RWPE1 (cell line): Measurements from ENCODE around the gene OR5B21.

Source experiments
- CTCF ChIA-PET: fragments of 350-600 bp; sonication (Branson Sonifier 250); formaldehyde crosslinking; extraction: SDS; loops from one replicate; lab custom pipeline; 2021; lab: Yijun Ruan, JAX
- POLR2A ChIA-PET: fragments of 400-600 bp; formaldehyde crosslinking; extraction: SDS; loops from one replicate; lab custom pipeline; 2020; ENCODE audit warnings: antibody characterized with exemption; ENCODE audit not compliant: low non-redundant PET; lab: Yijun Ruan, JAX
- DNase-seq: peaks from one replicate; pipeline ENCODE4 v3.0.0; 2012; ENCODE audit warnings: low spot score
- H3K27ac ChIP-seq: fragments of 450-650 bp; 2 replicates; pipeline ENCODE4 v1.5.1; 2017
- TF ChIP-seq, protein P1 (sequence below): fragments of 450-650 bp; conservative IDR thresholded peaks from 2 replicates; pipeline ENCODE4 v1.5.1; 2017; ENCODE audit warnings: low read depth, mild to moderate bottlenecking

OR5B21 gene

DNA sequence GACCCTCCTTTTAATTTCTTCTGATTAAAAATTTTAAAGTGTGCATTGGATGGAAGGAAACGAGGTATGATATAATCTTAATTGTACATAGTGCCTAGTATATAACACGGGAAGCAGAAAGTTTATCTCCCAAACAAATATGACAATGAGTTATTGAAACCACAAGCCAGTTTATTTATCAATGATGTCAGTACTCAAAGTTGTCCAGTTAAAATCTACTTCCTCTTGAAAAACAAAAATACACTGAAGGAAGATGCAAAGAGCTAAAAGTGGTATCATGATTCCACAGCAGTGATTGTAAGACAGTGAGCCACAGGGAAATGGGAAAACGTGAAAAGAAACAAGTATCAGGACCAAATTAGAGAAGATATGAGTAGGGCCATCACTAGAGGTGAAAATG, 18.8 kb upstream of the OR5B21 start:
- DNase-seq = no peak
- TF ChIP-seq, protein P1, sequence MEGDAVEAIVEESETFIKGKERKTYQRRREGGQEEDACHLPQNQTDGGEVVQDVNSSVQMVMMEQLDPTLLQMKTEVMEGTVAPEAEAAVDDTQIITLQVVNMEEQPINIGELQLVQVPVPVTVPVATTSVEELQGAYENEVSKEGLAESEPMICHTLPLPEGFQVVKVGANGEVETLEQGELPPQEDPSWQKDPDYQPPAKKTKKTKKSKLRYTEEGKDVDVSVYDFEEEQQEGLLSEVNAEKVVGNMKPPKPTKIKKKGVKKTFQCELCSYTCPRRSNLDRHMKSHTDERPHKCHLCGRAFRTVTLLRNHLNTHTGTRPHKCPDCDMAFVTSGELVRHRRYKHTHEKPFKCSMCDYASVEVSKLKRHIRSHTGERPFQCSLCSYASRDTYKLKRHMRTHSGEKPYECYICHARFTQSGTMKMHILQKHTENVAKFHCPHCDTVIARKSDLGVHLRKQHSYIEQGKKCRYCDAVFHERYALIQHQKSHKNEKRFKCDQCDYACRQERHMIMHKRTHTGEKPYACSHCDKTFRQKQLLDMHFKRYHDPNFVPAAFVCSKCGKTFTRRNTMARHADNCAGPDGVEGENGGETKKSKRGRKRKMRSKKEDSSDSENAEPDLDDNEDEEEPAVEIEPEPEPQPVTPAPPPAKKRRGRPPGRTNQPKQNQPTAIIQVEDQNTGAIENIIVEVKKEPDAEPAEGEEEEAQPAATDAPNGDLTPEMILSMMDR = no peak
- ChIA-PET CTCF (no interaction called here), POLR2A (no interaction called here)
- H3K27ac ChIP-seq = no peak overlapping the region

DNA sequence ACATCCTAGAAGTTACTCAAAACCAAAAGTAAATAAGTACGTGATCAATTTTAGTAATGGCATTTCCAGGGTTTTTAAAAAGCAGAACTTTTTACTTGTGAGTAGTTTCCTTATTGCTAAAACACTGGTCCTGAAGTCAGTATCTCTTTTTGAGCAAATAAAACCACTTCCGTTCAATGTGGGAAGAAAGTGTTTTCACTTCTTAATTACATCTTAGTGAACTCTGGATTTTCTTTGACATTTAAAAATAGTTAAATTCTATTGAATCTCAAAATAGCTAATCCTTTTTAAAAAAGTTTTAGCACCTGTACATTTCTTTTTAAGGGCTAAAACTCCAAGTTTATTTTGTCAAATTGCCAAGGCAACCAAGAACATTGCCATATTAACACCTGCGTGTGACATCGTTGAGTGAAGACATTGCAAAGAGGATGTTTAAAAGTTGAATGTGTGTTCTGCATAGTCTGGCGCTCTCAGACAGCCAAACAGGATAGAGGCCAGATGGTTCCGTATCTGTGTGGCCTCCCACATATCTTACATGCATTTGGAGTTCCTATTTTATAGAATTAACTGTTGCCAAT, 17.2 kb upstream of the OR5B21 start:
- ChIA-PET POLR2A (no interaction called here), CTCF (interaction anchor here (0.5 to 1.5 kb wide), 10 partner anchors 7 to 1014 kb away, joined by 3 to 8 read pairs (median 3); no protein-coding TSS in a partner anchor)
- TF ChIP-seq, protein P1 = no peak
- no peak for DNase-seq
- H3K27ac ChIP-seq = no peak overlapping the region

DNA sequence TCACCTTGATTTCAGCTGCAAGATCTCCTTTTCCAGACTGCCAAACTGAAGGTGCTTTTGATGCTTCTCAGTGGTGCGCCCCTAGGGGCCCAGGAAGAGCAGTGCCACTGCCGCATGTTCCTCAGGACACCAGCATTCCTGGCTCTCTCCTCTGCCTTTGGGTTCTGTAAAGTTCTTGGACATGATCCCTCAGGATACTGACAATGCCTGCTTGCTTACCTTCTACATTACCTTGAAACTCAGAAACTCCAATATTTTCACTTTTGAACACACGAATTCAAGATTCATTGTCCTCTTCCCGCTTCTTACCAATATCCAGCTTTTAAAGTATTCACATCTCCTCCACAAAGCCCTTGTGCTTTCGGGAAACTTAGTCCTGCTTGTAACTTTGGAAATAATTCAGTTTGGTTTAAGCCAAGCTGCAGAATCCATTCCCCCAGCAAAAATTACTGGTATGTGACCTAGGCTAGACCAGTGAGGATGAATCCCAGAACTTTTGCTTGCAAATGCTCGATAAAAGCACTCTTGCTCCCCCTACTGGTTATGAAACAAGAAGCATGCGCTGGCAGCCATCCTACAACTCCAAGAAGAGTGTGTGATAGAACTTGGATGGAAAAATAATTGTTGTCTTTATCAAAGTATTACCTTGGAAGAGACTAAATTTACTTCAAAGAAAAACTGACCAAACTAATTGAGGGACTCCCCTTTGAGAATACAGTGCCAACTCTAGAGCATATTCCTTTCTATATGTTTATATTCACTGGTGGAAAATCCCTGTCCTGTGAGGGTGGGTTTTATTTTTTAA, 16.5 kb upstream of the OR5B21 start:
- ChIA-PET POLR2A (no interaction called here), CTCF (interaction anchor here (0.6 to 1.5 kb wide), 15 partner anchors 8 to 979 kb away, joined by 3 to 8 read pairs (median 3); no protein-coding TSS in a partner anchor)
- peak; percentile 55 for DNase-seq
- no peak overlapping the region for H3K27ac ChIP-seq
- TF ChIP-seq, protein P1 = peak; percentile 85

DNA sequence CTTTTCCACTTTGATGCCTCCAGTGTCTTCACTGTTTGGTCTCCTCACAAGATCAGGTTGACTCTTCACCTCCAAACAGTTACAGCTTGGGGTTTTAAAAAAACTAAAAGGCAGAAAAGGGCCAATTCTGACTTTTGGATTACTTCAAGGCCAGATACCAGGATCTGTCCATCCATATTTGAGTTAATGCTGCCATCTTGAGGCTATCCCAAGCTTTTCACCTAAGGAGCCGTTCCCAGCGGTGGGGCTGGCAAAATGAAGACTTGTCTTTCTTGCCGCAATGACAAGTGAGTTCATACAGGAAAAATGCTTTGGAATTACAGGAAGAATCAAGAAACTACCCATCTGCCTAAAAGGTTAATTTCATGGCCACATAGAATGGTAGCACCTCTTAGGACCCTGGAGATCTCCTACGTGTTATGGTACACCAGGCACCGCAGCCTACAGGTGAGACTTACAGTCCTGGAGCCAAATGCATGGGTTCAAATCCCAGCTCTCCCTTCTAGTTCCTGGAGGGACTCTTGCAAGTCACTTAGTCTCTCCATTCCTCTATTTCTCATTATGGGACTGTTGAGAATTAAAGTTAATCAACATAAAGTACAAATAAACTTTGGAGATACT, 6.0 kb upstream of the OR5B21 start:
- TF ChIP-seq, protein P1 = peak; percentile 66
- ChIA-PET CTCF (interaction anchor here (0.6 to 1.8 kb wide), 8 partner anchors 10 to 1001 kb away, joined by 3 to 8 read pairs (median 3); partner anchors contain the start of gene CTNND1), POLR2A (no interaction called here)
- DNase-seq = peak; percentile 64
- no peak overlapping the region for H3K27ac ChIP-seq

DNA sequence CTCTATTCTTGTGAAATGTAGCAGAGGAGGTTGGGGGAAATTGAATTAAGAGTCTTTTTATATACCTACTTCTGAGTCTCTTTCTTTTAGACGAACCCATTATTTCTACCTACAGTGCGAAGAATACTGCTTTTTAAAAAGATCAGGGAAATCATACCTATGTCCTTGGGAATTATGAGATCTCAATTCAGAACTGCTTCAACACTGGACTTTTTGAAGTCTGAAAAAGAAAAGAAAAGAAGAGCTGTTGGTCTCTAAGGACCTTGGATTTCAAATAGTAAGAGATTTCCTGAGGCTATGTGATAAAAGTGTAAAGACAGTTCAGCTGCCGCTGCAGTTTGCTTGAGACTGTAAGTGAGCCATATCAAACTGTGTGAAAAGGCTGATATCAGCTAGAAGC, 3.7 kb upstream of the OR5B21 start:
- DNase-seq = no peak
- CTCF ChIA-PET = interaction anchor here (1.7 kb wide), 1 partner anchor 13 kb away, joined by 7 read pairs; no protein-coding TSS in a partner anchor
- H3K27ac ChIP-seq = no peak overlapping the region
- POLR2A ChIA-PET = no interaction called here
- TF ChIP-seq, protein P1 = no peak

DNA sequence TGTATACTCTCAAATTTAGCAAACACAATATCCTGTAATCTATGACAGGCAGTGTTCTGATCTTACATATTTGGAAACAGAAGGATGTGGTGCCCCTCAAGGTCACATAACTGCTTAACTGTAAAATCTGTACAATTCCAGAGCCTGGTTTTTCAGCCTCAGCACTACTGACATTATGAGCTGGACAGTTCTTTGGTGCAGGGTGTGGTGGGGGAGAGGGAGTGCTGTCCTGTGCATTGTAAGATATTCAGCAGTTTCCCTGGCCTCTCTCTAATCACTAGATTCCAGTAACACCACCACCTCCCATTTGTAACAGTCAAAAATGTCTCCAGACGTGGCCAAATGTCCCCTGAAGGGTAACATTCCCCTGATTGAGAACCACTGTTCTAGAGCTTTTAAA, 1.8 kb upstream of the OR5B21 start:
- no peak for DNase-seq
- ChIA-PET POLR2A (no interaction called here), CTCF (no interaction called here)
- TF ChIP-seq, protein P1 = no peak
- no peak overlapping the region for H3K27ac ChIP-seq
